ENCODE results near the gene KNTC1. TPM values are rescaled to one million over a fixed set of nuclear protein-coding genes. Genes with fewer than 3 reads are reported as not detected.
"Not testable (repeated sequence)": the region's sequence is repeated elsewhere in the genome, so short reads cannot be mapped to it uniquely, and the experiment has no call there.

Gene KNTC1
- total RNA-seq, 2 donors from 2014 or later, result 10.1 to 17.5 TPM

GRCh38 chr12:122610207-122610606 is 83.2 kb downstream of the KNTC1 start:
- ATAC-seq (no peak), DNase-seq (no peak)
- intact Hi-C loops (cut with DNase I, micrococcal nuclease), result no loop called here

GRCh38 chr12:122610911-122611310 is 83.9 kb downstream of the KNTC1 start:
- intact Hi-C loops (cut with DNase I, micrococcal nuclease), result no loop called here
- DNase-seq, result no peak
- ATAC-seq, result no peak

GRCh38 chr12:122614839-122615238 is 87.8 kb downstream of the KNTC1 start:
- intact Hi-C loops (cut with DNase I, micrococcal nuclease), result no loop called here
- no peak for ATAC-seq
- no peak for DNase-seq

- no peak for DNase-seq
- no peak for ATAC-seq
- intact Hi-C loops (cut with DNase I, micrococcal nuclease), result no loop called here
Measured at GRCh38 chr12:122615780-122616179, 88.7 kb downstream of the KNTC1 start.

- ATAC-seq, result no peak
- DNase-seq, result no peak
- intact Hi-C loops (cut with DNase I, micrococcal nuclease), result loop anchor here (5.0 to 10.0 kb wide), 2 partner anchors 117 to 119 kb away; partner anchors contain the start of gene DENR (in 2 of the 2)
Measured at GRCh38 chr12:122635471-122635870, 108.4 kb downstream of the KNTC1 start.

- DNase-seq (no peak), ATAC-seq (no peak)
- intact Hi-C loops (cut with DNase I, micrococcal nuclease), result no loop called here
Measured at GRCh38 chr12:122643207-122643805, 116.3 kb downstream of the KNTC1 start.

- intact Hi-C loops (cut with DNase I, micrococcal nuclease), result no loop called here
- ATAC-seq (no peak), DNase-seq (no peak)
Measured at GRCh38 chr12:122646517-122647217, 119.6 kb downstream of the KNTC1 start.

GRCh38 chr12:122651520-122652224 is 124.6 kb downstream of the KNTC1 start:
- DNase-seq (no peak), ATAC-seq (peak; percentile 64)
- intact Hi-C loops (cut with DNase I, micrococcal nuclease), result no loop called here

GRCh38 chr12:122653291-122653690 is 126.2 kb downstream of the KNTC1 start:
- DNase-seq; intact Hi-C loops (cut with DNase I, micrococcal nuclease); ATAC-seq: not testable (repeated sequence)

GRCh38 chr12:122656298-122656697 is 129.2 kb downstream of the KNTC1 start:
- DNase-seq (no peak), ATAC-seq (no peak)
- intact Hi-C loops (cut with DNase I, micrococcal nuclease), result no loop called here

- ATAC-seq, result no peak
- intact Hi-C loops (cut with DNase I, micrococcal nuclease), result no loop called here
- no peak for DNase-seq
Measured at GRCh38 chr12:122659579-122659978, 132.5 kb downstream of the KNTC1 start.

- DNase-seq (no peak), ATAC-seq (no peak)
- intact Hi-C loops (cut with DNase I, micrococcal nuclease), result no loop called here
Measured at GRCh38 chr12:122661246-122661645, 134.2 kb downstream of the KNTC1 start.

GRCh38 chr12:122661938-122662337 is 134.9 kb downstream of the KNTC1 start:
- no peak for ATAC-seq
- intact Hi-C loops (cut with DNase I, micrococcal nuclease), result no loop called here
- DNase-seq, result no peak

- intact Hi-C loops (cut with DNase I, micrococcal nuclease), result no loop called here
- ATAC-seq, result no peak
- no peak for DNase-seq
Measured at GRCh38 chr12:122665349-122665748, 138.3 kb downstream of the KNTC1 start.

- no peak for ATAC-seq
- intact Hi-C loops (cut with DNase I, micrococcal nuclease), result no loop called here
Measured at GRCh38 chr12:122665759-122666158, 138.7 kb downstream of the KNTC1 start.

GRCh38 chr12:122668268-122668667 is 141.2 kb downstream of the KNTC1 start:
- intact Hi-C loops (cut with DNase I, micrococcal nuclease), result no loop called here
- ATAC-seq, result no peak
- DNase-seq, result no peak

More at GRCh38 chr12:122665759-122666158, 138.7 kb downstream of the KNTC1 start:
- no peak for DNase-seq

- intact Hi-C loops (cut with DNase I, micrococcal nuclease), result no loop called here
- no peak for DNase-seq
- ATAC-seq, result no peak
Measured at GRCh38 chr12:122669397-122670070, 142.5 kb downstream of the KNTC1 start.

GRCh38 chr12:122672515-122672914 is 145.5 kb downstream of the KNTC1 start:
- ATAC-seq (no peak), DNase-seq (no peak)
- intact Hi-C loops (cut with DNase I, micrococcal nuclease), result no loop called here
